B cell (primary cell): Measurements from ENCODE around the gene GABRE. TPM values are rescaled to one million over a fixed set of nuclear protein-coding genes. Genes with fewer than 3 reads are reported as not detected.

Experiments
- ATAC-seq: fragments of 200-7000 bp; cut with Tn5 transposase; one replicate; pipeline ENCODE4 v1.10.0; 2021; ENCODE audit warnings: low read depth, mild to moderate bottlenecking, moderate number of reproducible peaks, moderate library complexity
- CTCF ChIA-PET: fragments of 350-600 bp; sonication (Branson Sonifier 250); formaldehyde crosslinking; loops from one replicate; lab custom pipeline; 2021; ENCODE audit warnings: antibody characterized with exemption, inconsistent platforms; lab: Charles Lee
- POLR2A ChIA-PET: fragments of 350-600 bp; sonication (Branson Sonifier 250); formaldehyde crosslinking; loops from one replicate; lab custom pipeline; 2021; ENCODE audit warnings: antibody characterized with exemption; lab: Charles Lee
- DNase-seq: peaks from one replicate; pipeline ENCODE4 v3.0.0; 2013
- H2AFZ ChIP-seq: 2 replicates; pipeline ENCODE4 v1.6.1; 2012; ENCODE audit warnings: mild to moderate bottlenecking, low read depth, low read length; ENCODE audit not compliant: insufficient read depth, poor library complexity, severe bottlenecking
- H3K27ac ChIP-seq, 2 donors: 1 replicate in 1 of 2; 2 replicates in 1 of 2; pipeline ENCODE4 v1.5.1; 2012 to 2013; ENCODE audit warnings: low read length in 2 of 2, mild to moderate bottlenecking in 2 of 2, moderate library complexity in 1 of 2
- H3K27me3 ChIP-seq, 4 experiments: fragments of 200-600 bp in 1 of 4; sonication (generic) in 1 of 4; replicated peaks in 1 of 4; 1 replicate in 2 of 4; 2 replicates in 2 of 4; pipeline versions ENCODE4 v1.6.1 to v1.7.0; 2013 to 2016; ENCODE audit warnings: low read length in 3 of 4, mild to moderate bottlenecking in 2 of 4, mixed read lengths in 1 of 4, moderate library complexity in 1 of 4; ENCODE audit not compliant: insufficient read depth in 4 of 4, control insufficient read depth in 3 of 4; ENCODE audit errors: control extremely low read depth in 1 of 4
- H3K36me3 ChIP-seq, 2 experiments: replicated peaks in 1 of 2; 1 replicate in 1 of 2; 2 replicates in 1 of 2; pipeline versions ENCODE4 v1.6.1 to v1.7.1; 2013; ENCODE audit warnings: low read length in 1 of 2; ENCODE audit not compliant: insufficient read depth in 2 of 2, control insufficient read depth in 1 of 2; ENCODE audit errors: control extremely low read depth in 1 of 2, extremely low read depth in 1 of 2
- H3K4me1 ChIP-seq, 2 donors: fragments of 200-600 bp in 1 of 2; sonication (generic) in 1 of 2; 1 replicate in 1 of 2; 2 replicates in 1 of 2; pipeline versions ENCODE4 v1.5.1 to v1.6.1; 2013 to 2017; ENCODE audit warnings: low read length in 2 of 2; ENCODE audit not compliant: control insufficient read depth in 2 of 2, insufficient read depth in 2 of 2
- H3K4me2 ChIP-seq: replicated peaks from 2 replicates; pipeline ENCODE3; 2012; ENCODE audit warnings: mild to moderate bottlenecking, low read depth, low read length; ENCODE audit not compliant: poor library complexity, severe bottlenecking
- H3K4me3 ChIP-seq, 5 experiments: fragments of 200-600 bp in 1 of 5; sonication (generic) in 1 of 5; 1 replicate in 3 of 5; 2 replicates in 2 of 5; pipeline versions ENCODE4 v1.5.1 to v1.7.0; 2011 to 2016; ENCODE audit warnings: low read length in 4 of 5, mild to moderate bottlenecking in 4 of 5, low read depth in 2 of 5, control low read depth in 1 of 5, moderate library complexity in 1 of 5; ENCODE audit not compliant: insufficient read depth in 1 of 5; ENCODE audit errors: control extremely low read depth in 1 of 5, extremely low read depth in 1 of 5
- H3K79me2 ChIP-seq: fragments of 200-600 bp; sonication (generic); one replicate; pipeline ENCODE4 v1.6.0; 2016; ENCODE audit warnings: low read length; ENCODE audit not compliant: control insufficient read depth, insufficient read depth
- H3K9ac ChIP-seq: fragments of 200-600 bp; sonication (generic); 2 replicates; pipeline ENCODE4 v1.6.1; 2017; ENCODE audit warnings: mild to moderate bottlenecking, low read length, moderate library complexity
- H3K9me3 ChIP-seq, 3 donors: one replicate each; pipeline versions ENCODE4 v1.6.1 to v1.7.1; 2013; ENCODE audit warnings: low read length in 2 of 3; ENCODE audit not compliant: control insufficient read depth in 2 of 3, insufficient read depth in 1 of 3; ENCODE audit errors: control extremely low read depth in 1 of 3
- H4K20me1 ChIP-seq: 2 replicates; pipeline ENCODE4 v1.6.0; 2012; ENCODE audit warnings: mild to moderate bottlenecking, low read length; ENCODE audit not compliant: insufficient read depth, control insufficient read depth, poor library complexity, severe bottlenecking
- H3K27ac Mint-ChIP-seq: one replicate; pipeline ENCODE4 v1.8.0; 2021; ENCODE audit warnings: mixed read lengths
- H3K27me3 Mint-ChIP-seq: one replicate; pipeline ENCODE4 v1.8.0; 2021; ENCODE audit warnings: mixed read lengths
- H3K4me1 Mint-ChIP-seq: one replicate; pipeline ENCODE4 v1.8.0; 2021; ENCODE audit warnings: mixed read lengths
- H3K4me3 Mint-ChIP-seq: one replicate; pipeline ENCODE4 v1.8.0; 2021; ENCODE audit warnings: mixed read lengths
- H3K9me3 Mint-ChIP-seq: one replicate; pipeline ENCODE4 v1.8.0; 2022; ENCODE audit warnings: mixed read lengths; ENCODE audit not compliant: insufficient read depth
- EZH2 ChIP-seq: IDR thresholded peaks from 2 replicates; pipeline ENCODE4 v1.6.1; 2012; ENCODE audit warnings: borderline replicate concordance, low read depth, mild to moderate bottlenecking, moderate library complexity, low read length; ENCODE audit not compliant: insufficient read depth, poor library complexity, severe bottlenecking
- WGBS: methylation state at CpG from one replicate; pipeline ENCODE4 v1.1.5; 2013; ENCODE audit warnings: missing lambda C conversion rate; ENCODE audit not compliant: insufficient coverage; 5-methylcytosine and 5-hydroxymethylcytosine counted together
- intact Hi-C: fragments of 100-400 bp; cut with micrococcal nuclease; formaldehyde crosslinking; loops from one replicate; pipeline ENCODE4 v1.10.0; 2022
- polyA plus RNA-seq: library from polyadenylated mRNA; depleted of rRNA; stranded (reverse); fragments of >200 nt; gene quantifications from 2 replicates; pipeline ENCODE4 v1.2.3, GENCODE V29; 2012
- total RNA-seq, 2 donors: library from RNA; stranded (reverse); fragments of 120-200 nt in 1 of 2; gene quantifications; 1 replicate in 1 of 2; 2 replicates in 1 of 2; pipeline versions ENCODE4 v1.2.3 to v1.2.4, GENCODE V29; 2013 to 2022
- TF ChIP-seq, protein P1 (sequence below): fragments of 200-600 bp; IDR thresholded peaks from one replicate; pipeline ENCODE4 v1.8.0; 2022; ENCODE audit warnings: antibody characterized with exemption, mild to moderate bottlenecking

Gene GABRE
- total and polyA plus RNA-seq, 2 donors (not counting 1 experiment from before 2014, with no cell fraction given) = not detected

GRCh38 chrX:151922692-151923091 lies 51.8 kb downstream of the GABRE start:
- ATAC-seq (no peak), DNase-seq (no peak)
- Mint-ChIP-seq H3K4me3 (no peak overlapping the region), H3K9me3 (no peaks in the 10 kb centered on the region), H3K27ac (no peak overlapping the region), H3K27me3 (no peaks in the 10 kb centered on the region), H3K4me1 (no peaks in the 10 kb centered on the region)
- ChIA-PET CTCF (no interaction called here), POLR2A (no interaction called here)
- Histone ChIP-seq H3K4me1 (no peaks in the 10 kb centered on the region), H3K9ac (no peak overlapping the region), H3K79me2 (no peaks in the 10 kb centered on the region), H3K27me3 (no peaks in the 10 kb centered on the region), H3K9me3 (no peaks in the 10 kb centered on the region), H2AFZ (no peak overlapping the region), H3K4me2 (no peak overlapping the region), H3K27ac (no peak overlapping the region), H4K20me1 (no peaks in the 10 kb centered on the region), H3K4me3 (no peak overlapping the region), H3K36me3 (no peaks in the 10 kb centered on the region)
- TF ChIP-seq EZH2 = no peak
- TF ChIP-seq, protein P1, sequence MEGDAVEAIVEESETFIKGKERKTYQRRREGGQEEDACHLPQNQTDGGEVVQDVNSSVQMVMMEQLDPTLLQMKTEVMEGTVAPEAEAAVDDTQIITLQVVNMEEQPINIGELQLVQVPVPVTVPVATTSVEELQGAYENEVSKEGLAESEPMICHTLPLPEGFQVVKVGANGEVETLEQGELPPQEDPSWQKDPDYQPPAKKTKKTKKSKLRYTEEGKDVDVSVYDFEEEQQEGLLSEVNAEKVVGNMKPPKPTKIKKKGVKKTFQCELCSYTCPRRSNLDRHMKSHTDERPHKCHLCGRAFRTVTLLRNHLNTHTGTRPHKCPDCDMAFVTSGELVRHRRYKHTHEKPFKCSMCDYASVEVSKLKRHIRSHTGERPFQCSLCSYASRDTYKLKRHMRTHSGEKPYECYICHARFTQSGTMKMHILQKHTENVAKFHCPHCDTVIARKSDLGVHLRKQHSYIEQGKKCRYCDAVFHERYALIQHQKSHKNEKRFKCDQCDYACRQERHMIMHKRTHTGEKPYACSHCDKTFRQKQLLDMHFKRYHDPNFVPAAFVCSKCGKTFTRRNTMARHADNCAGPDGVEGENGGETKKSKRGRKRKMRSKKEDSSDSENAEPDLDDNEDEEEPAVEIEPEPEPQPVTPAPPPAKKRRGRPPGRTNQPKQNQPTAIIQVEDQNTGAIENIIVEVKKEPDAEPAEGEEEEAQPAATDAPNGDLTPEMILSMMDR = no peak
- intact Hi-C loops = no loop called here
- 98% methylated on average over 5 of the region's 5 CpGs for WGBS

DNA sequence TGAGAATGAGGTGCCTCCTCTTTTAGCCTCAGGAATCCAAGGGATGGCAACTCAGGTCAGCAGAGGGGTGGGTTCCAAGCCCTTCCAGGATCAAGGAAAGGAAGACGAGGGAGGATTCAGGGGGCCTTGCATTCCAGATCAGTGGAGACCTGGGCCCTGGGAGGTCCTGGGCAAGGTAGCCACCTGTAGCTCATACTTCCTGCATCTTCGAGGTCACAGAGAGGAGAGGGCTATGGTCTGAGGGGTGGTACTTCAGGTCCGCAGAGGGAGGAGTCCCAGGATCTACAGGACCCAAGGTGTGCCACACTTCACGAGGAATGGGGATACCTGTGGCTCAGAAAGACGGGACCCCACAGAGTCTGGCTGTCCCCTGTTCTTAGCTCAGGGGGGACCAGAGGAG lies 52.6 kb downstream of the GABRE start:
- H3K4me3 Mint-ChIP-seq = no peak overlapping the region
- H3K27ac Mint-ChIP-seq = no peak overlapping the region
- TF ChIP-seq EZH2 = no peak
- TF ChIP-seq, protein P1 = no peak
- Histone ChIP-seq H3K79me2 (no peaks in the 10 kb centered on the region), H3K4me3 (no peak overlapping the region), H4K20me1 (no peaks in the 10 kb centered on the region), H3K36me3 (no peaks in the 10 kb centered on the region), H3K9ac (no peak overlapping the region), H2AFZ (no peak overlapping the region), H3K27ac (no peak overlapping the region), H3K4me2 (no peak overlapping the region), H3K9me3 (no peaks in the 10 kb centered on the region), H3K27me3 (no peaks in the 10 kb centered on the region), H3K4me1 (no peaks in the 10 kb centered on the region)
- 84% methylated on average over 5 of the region's 5 CpGs for WGBS
- H3K9me3 Mint-ChIP-seq = no peaks in the 10 kb centered on the region
- no peak for DNase-seq
- ChIA-PET CTCF (no interaction called here), POLR2A (no interaction called here)
- H3K27me3 Mint-ChIP-seq = no peaks in the 10 kb centered on the region
- ATAC-seq = no peak
- intact Hi-C loops = no loop called here
- no peaks in the 10 kb centered on the region for H3K4me1 Mint-ChIP-seq
